Measurements from ENCODE around the gene GJB3.

Gene GJB3

GRCh38 chr1:34758751-34759150 is 22.3 kb upstream of the GJB3 start:
- H3K4me3 ChIP-seq (ENCODE audit: control insufficient read depth, low read depth, low read length), result no peak overlapping the region
- no peak for DNase-seq (ENCODE audit: low read depth)
- TF ChIP-seq, protein P1, sequence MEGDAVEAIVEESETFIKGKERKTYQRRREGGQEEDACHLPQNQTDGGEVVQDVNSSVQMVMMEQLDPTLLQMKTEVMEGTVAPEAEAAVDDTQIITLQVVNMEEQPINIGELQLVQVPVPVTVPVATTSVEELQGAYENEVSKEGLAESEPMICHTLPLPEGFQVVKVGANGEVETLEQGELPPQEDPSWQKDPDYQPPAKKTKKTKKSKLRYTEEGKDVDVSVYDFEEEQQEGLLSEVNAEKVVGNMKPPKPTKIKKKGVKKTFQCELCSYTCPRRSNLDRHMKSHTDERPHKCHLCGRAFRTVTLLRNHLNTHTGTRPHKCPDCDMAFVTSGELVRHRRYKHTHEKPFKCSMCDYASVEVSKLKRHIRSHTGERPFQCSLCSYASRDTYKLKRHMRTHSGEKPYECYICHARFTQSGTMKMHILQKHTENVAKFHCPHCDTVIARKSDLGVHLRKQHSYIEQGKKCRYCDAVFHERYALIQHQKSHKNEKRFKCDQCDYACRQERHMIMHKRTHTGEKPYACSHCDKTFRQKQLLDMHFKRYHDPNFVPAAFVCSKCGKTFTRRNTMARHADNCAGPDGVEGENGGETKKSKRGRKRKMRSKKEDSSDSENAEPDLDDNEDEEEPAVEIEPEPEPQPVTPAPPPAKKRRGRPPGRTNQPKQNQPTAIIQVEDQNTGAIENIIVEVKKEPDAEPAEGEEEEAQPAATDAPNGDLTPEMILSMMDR (IDR thresholded peaks at IDR 0.05; ENCODE audit: control insufficient read depth, insufficient read depth, low read depth, low read length, missing control alignments), result no peak

GRCh38 chr1:34759503-34760357 is 21.3 kb upstream of the GJB3 start, which contains the start of gene GJB4:
Gene GJB4 (plus strand): TSS chr1:34759740. CDS start chr1:34761255, 1,515 bp downstream.
- H3K4me3 ChIP-seq (ENCODE audit: control insufficient read depth, low read depth, low read length), result no peak within 1 kb of the TSS
- TF ChIP-seq, protein P1 (IDR thresholded peaks at IDR 0.05; ENCODE audit: control insufficient read depth, insufficient read depth, low read depth, low read length, missing control alignments), result no peak

DNA sequence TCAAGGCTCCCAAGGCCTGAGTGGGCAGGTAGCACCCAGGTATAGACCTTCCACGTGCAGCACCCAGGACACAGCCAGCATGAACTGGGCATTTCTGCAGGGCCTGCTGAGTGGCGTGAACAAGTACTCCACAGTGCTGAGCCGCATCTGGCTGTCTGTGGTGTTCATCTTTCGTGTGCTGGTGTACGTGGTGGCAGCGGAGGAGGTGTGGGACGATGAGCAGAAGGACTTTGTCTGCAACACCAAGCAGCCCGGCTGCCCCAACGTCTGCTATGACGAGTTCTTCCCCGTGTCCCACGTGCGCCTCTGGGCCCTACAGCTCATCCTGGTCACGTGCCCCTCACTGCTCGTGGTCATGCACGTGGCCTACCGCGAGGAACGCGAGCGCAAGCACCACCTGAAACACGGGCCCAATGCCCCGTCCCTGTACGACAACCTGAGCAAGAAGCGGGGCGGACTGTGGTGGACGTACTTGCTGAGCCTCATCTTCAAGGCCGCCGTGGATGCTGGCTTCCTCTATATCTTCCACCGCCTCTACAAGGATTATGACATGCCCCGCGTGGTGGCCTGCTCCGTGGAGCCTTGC is 19.7 kb upstream of the GJB3 start:
- H3K4me3 ChIP-seq (ENCODE audit: control insufficient read depth, low read depth, low read length), result no peak overlapping the region
- DNase-seq (ENCODE audit: low read depth), result no peak
- TF ChIP-seq, protein P1 (IDR thresholded peaks at IDR 0.05; ENCODE audit: control insufficient read depth, insufficient read depth, low read depth, low read length, missing control alignments), result no peak

More at GRCh38 chr1:34759503-34760357, 21.3 kb upstream of the GJB3 start, which contains the start of gene GJB4:
- no peak for DNase-seq (ENCODE audit: low read depth)

- no peak for DNase-seq (ENCODE audit: low read depth)
- TF ChIP-seq, protein P1 (IDR thresholded peaks at IDR 0.05; ENCODE audit: control insufficient read depth, insufficient read depth, low read depth, low read length, missing control alignments), result no peak
- H3K4me3 ChIP-seq (ENCODE audit: control insufficient read depth, low read depth, low read length), result no peak overlapping the region
Measured at GRCh38 chr1:34761776-34762307, 19.2 kb upstream of the GJB3 start.

DNA sequence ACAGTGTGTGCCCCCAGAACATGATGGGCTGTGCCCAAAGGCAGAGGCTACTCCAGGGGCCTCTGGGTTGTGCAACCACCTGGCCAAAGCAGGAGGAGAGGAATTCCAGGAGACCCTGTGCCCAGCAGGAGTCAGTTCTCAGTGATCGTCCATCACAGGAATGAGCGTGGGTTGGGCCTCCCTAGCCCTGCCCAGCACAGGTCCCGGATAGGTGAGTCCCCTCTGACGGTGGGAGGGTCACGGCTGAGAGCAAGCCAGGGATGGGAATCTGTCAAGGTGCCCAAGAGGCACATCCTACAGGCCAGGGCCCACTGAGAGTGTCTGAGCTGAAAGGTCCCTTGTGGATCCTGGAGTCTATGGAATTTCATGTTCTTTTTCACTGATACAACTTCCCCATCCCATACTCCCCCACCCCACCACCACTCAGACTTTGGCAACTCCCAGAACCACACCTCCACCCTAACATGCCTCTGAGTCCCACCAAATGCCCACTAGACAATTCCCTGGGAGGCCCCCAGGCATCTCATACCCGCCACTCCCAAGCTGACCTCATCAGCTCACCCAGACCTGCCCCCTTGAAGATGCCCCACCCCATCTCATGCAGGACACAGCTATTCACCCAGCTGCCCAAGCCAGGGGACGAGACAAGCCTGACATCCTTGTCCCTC is 18.4 kb upstream of the GJB3 start:
- no peak overlapping the region for H3K4me3 ChIP-seq (ENCODE audit: control insufficient read depth, low read depth, low read length)
- TF ChIP-seq, protein P1 (IDR thresholded peaks at IDR 0.05; ENCODE audit: control insufficient read depth, insufficient read depth, low read depth, low read length, missing control alignments), result no peak
- no peak for DNase-seq (ENCODE audit: low read depth)

DNA sequence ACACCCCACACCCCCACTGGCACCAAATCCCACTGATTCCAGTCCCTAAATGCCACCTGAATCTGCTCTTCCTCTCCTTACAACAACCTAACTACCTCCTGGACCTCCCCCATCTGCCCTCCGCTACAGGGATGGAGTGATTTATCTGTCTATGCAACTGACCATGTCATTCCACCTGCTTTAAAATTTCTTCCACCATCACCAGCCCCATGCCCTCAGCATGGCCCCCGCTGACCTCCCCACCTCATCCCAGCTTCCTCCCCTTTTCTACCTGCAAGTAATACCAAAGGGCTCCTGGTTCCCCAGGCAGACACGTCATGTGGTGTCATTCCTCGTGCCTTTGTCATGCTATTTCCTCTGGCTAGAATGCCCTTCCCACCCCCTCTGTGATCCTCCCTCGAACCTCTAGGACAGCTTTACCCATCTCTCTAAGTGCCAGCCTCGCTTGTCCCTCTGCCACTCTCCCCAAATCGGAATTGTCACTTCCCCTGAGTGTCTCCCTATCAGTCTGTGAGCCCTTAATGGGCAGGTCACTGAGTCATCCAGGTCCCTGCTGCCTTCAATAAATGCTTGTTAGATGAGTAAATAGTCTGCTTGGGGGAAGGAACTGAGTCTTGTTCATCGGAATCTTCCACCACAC is 17.8 kb upstream of the GJB3 start:
- no peak overlapping the region for H3K4me3 ChIP-seq (ENCODE audit: control insufficient read depth, low read depth, low read length)
- DNase-seq (ENCODE audit: low read depth), result no peak
- TF ChIP-seq, protein P1 (IDR thresholded peaks at IDR 0.05; ENCODE audit: control insufficient read depth, insufficient read depth, low read depth, low read length, missing control alignments), result no peak

Data from AG09309 (cell line).